GM23248 (cell line): ENCODE measurements around the gene PIP5K1C. TPM values are rescaled to one million over a fixed set of nuclear protein-coding genes. Genes with fewer than 3 reads are reported as not detected.

ENCODE experiments used
- DNase-seq: peaks from one replicate; pipeline ENCODE4 v3.0.0-alpha.2; 2015
- H2AFZ ChIP-seq: fragments of 200-600 bp; sonication (generic); 2 replicates; pipeline ENCODE4 v1.6.1; 2016; ENCODE audit warnings: antibody characterized with exemption
- H3F3A ChIP-seq: fragments of 200-600 bp; sonication (generic); 2 replicates; pipeline ENCODE4 v1.6.1; 2016; ENCODE audit warnings: mild to moderate bottlenecking, antibody characterized with exemption, mixed run types; ENCODE audit not compliant: insufficient read depth
- H3K27ac ChIP-seq: fragments of 200-600 bp; sonication (generic); 2 replicates; pipeline ENCODE4 v1.5.1; 2016; ENCODE audit warnings: mild to moderate bottlenecking
- H3K27me3 ChIP-seq: fragments of 200-600 bp; sonication (generic); replicated peaks from 2 replicates; pipeline ENCODE4 v1.6.1; 2016; ENCODE audit warnings: mild to moderate bottlenecking; ENCODE audit not compliant: insufficient read depth
- H3K36me3 ChIP-seq: fragments of 200-600 bp; sonication (generic); 2 replicates; pipeline ENCODE4 v1.6.1; 2016; ENCODE audit warnings: low read depth, mild to moderate bottlenecking
- H3K4me1 ChIP-seq: fragments of 200-600 bp; sonication (generic); 2 replicates; pipeline ENCODE4 v1.6.1; 2016; ENCODE audit warnings: mild to moderate bottlenecking; ENCODE audit not compliant: insufficient read depth
- H3K4me2 ChIP-seq: fragments of 200-600 bp; sonication (generic); one replicate; pipeline ENCODE4 v1.6.1; 2016; ENCODE audit warnings: mild to moderate bottlenecking; ENCODE audit not compliant: unreplicated experiment
- H3K4me3 ChIP-seq: fragments of 200-600 bp; sonication (generic); 2 replicates; pipeline ENCODE4 v1.5.1; 2016; ENCODE audit warnings: mild to moderate bottlenecking
- H3K79me2 ChIP-seq: fragments of 200-600 bp; sonication (generic); 2 replicates; pipeline ENCODE4 v1.6.1; 2016; ENCODE audit warnings: mild to moderate bottlenecking; ENCODE audit not compliant: insufficient read depth
- H3K9ac ChIP-seq: fragments of 200-600 bp; sonication (generic); 2 replicates; pipeline ENCODE4 v1.6.1; 2016; ENCODE audit warnings: mild to moderate bottlenecking
- H3K9me2 ChIP-seq: fragments of 200-600 bp; sonication (generic); 2 replicates; pipeline ENCODE4 v1.6.1; 2016; ENCODE audit warnings: mixed run types, mild to moderate bottlenecking, moderate library complexity; ENCODE audit not compliant: insufficient read depth
- H3K9me3 ChIP-seq: fragments of 200-600 bp; sonication (generic); one replicate; pipeline ENCODE4 v1.6.1; 2017; ENCODE audit warnings: low read depth
- H4K20me1 ChIP-seq: fragments of 200-600 bp; sonication (generic); 2 replicates; pipeline ENCODE4 v1.6.0; 2016; ENCODE audit not compliant: insufficient read depth
- EZH2 ChIP-seq: fragments of 200-600 bp; sonication (generic); IDR thresholded peaks from 2 replicates; pipeline ENCODE4 v1.6.1; 2018; ENCODE audit warnings: antibody characterized with exemption, mild to moderate bottlenecking; ENCODE audit not compliant: insufficient read depth, poor library complexity, severe bottlenecking
- EZH2phosphoT487 ChIP-seq: fragments of 200-600 bp; sonication (generic); IDR thresholded peaks from 2 replicates; pipeline ENCODE4 v1.6.1; 2018; ENCODE audit warnings: antibody characterized with exemption, moderate library complexity, mild to moderate bottlenecking, low read depth; ENCODE audit not compliant: insufficient read depth
- WGBS, 2 experiments: methylation state at CpG; one replicate each; pipeline ENCODE4 v1.1.6; 2015 to 2017; ENCODE audit warnings: low lambda C conversion rate in 2 of 2, low coverage in 1 of 2; ENCODE audit errors: missing lambda C conversion rate in 2 of 2; 5-methylcytosine and 5-hydroxymethylcytosine counted together
- in situ Hi-C: fragments of 300-500 bp; cut with MboI; formaldehyde crosslinking; loops from 2 replicates; pipeline ENCODE4 v1.15.0; 2020
- polyA plus RNA-seq: library from polyadenylated mRNA; unstranded; fragments of >200 nt; fragmentation: Nextera tagmentation; extraction: Ambion mirVana; gene quantifications from 2 replicates; pipeline ENCODE4 v1.2.1, GENCODE V29; 2016
- total RNA-seq: library from RNA; depleted of rRNA; stranded (reverse); fragments of >200 nt; shearing (Covaris generic); gene quantifications from 2 replicates; pipeline ENCODE4 v1.2.3, GENCODE V29; 2014

The PIP5K1C gene
- total and polyA plus RNA-seq, 2 experiments from 2014 or later: 31.2 to 34.0 TPM

GRCh38 chr19:3692141-3693024 is 7.9 kb downstream of the PIP5K1C start:
- in situ Hi-C loops: no loop called here
- no peak for DNase-seq
- Histone ChIP-seq H3F3A (no peaks in the 10 kb centered on the region), H2AFZ (no peak overlapping the region), H3K4me1 (no peaks in the 10 kb centered on the region), H3K4me3 (no peak overlapping the region), H3K36me3 (no peaks in the 10 kb centered on the region), H3K27me3 (no peaks in the 10 kb centered on the region), H3K4me2 (no peak overlapping the region), H3K79me2 (peaks cover 97% of the 10 kb centered on the region), H3K9me3 (no peaks in the 10 kb centered on the region), H3K9ac (no peak overlapping the region), H4K20me1 (peaks cover 13% of the 10 kb centered on the region; the same call in 1 of the 2 replicates), H3K9me2 (no peaks in the 10 kb centered on the region), H3K27ac (no peak overlapping the region)
- WGBS, 2 experiments: 94 to 97% methylated on average over 19 to 25 of the region's 25 CpGs
- no peak for TF ChIP-seq EZH2

GRCh38 chr19:3691726-3692125 is 8.5 kb downstream of the PIP5K1C start:
- no peak overlapping the region for H3K4me3 ChIP-seq
- no peak for DNase-seq

GRCh38 chr19:3691372-3691716 is 8.9 kb downstream of the PIP5K1C start:
- TF ChIP-seq EZH2 (no peak), EZH2phosphoT487 (no peak)
- no peaks in the 10 kb centered on the region for H3K9me2 ChIP-seq
- H3K79me2 ChIP-seq: peaks cover 97% of the 10 kb centered on the region

More at GRCh38 chr19:3691726-3692125, 8.5 kb downstream of the PIP5K1C start:
- H3K4me1 ChIP-seq: no peaks in the 10 kb centered on the region
- WGBS, 2 experiments: 94 to 96% methylated on average over 15 to 18 of the region's 18 CpGs
- no peaks in the 10 kb centered on the region for H3K9me2 ChIP-seq
- H4K20me1 ChIP-seq: peaks cover 13% of the 10 kb centered on the region; the same call in 1 of the 2 replicates
- H3K4me2 ChIP-seq: no peak overlapping the region
- H3F3A ChIP-seq: no peaks in the 10 kb centered on the region
- no peaks in the 10 kb centered on the region for H3K27me3 ChIP-seq
- H3K9ac ChIP-seq: no peak overlapping the region
- no peak for TF ChIP-seq EZH2phosphoT487
- TF ChIP-seq EZH2: no peak
- H3K27ac ChIP-seq: no peak overlapping the region
- no peak overlapping the region for H2AFZ ChIP-seq
- H3K36me3 ChIP-seq: no peaks in the 10 kb centered on the region
- no peaks in the 10 kb centered on the region for H3K9me3 ChIP-seq
- in situ Hi-C loops: no loop called here
- H3K79me2 ChIP-seq: peaks cover 97% of the 10 kb centered on the region

GRCh38 chr19:3690551-3691371 is 9.5 kb downstream of the PIP5K1C start:
- H3K36me3 ChIP-seq: no peaks in the 10 kb centered on the region
- 95 to 98% methylated on average over 28 to 31 of the region's 31 CpGs for WGBS, 2 experiments
- no peak for DNase-seq
- H3K9ac ChIP-seq: no peak overlapping the region
- no peaks in the 10 kb centered on the region for H3K9me2 ChIP-seq
- no peaks in the 10 kb centered on the region for H3K4me1 ChIP-seq
- TF ChIP-seq EZH2 (no peak), EZH2phosphoT487 (no peak)
- in situ Hi-C loops: no loop called here
- peaks cover 13% of the 10 kb centered on the region; the same call in 1 of the 2 replicates for H4K20me1 ChIP-seq
- peaks cover 97% of the 10 kb centered on the region for H3K79me2 ChIP-seq
- no peaks in the 10 kb centered on the region for H3K9me3 ChIP-seq
- H3F3A ChIP-seq: no peaks in the 10 kb centered on the region
- H3K4me2 ChIP-seq: no peak overlapping the region
- no peak overlapping the region for H2AFZ ChIP-seq
- no peaks in the 10 kb centered on the region for H3K27me3 ChIP-seq
- no peak overlapping the region for H3K4me3 ChIP-seq
- no peak overlapping the region for H3K27ac ChIP-seq

More at GRCh38 chr19:3691372-3691716, 8.9 kb downstream of the PIP5K1C start:
- in situ Hi-C loops: no loop called here
- Histone ChIP-seq H3K9me3 (no peaks in the 10 kb centered on the region), H3K9ac (no peak overlapping the region), H3K4me1 (no peaks in the 10 kb centered on the region), H3F3A (no peaks in the 10 kb centered on the region), H3K4me2 (no peak overlapping the region), H2AFZ (no peak overlapping the region), H3K27me3 (no peaks in the 10 kb centered on the region), H3K4me3 (no peak overlapping the region), H3K36me3 (no peaks in the 10 kb centered on the region), H4K20me1 (peaks cover 13% of the 10 kb centered on the region; the same call in 1 of the 2 replicates), H3K27ac (no peak overlapping the region)
- 87 to 89% methylated on average over 14 to 16 of the region's 16 CpGs for WGBS, 2 experiments
- no peak for DNase-seq
